GM04503 (cell line): ENCODE results near the gene CTDP1.

Experiments
- DNase-seq: peaks from one replicate; pipeline ENCODE4 v3.0.0-alpha.2; 2012; ENCODE audit warnings: low read depth

Gene CTDP1

DNA sequence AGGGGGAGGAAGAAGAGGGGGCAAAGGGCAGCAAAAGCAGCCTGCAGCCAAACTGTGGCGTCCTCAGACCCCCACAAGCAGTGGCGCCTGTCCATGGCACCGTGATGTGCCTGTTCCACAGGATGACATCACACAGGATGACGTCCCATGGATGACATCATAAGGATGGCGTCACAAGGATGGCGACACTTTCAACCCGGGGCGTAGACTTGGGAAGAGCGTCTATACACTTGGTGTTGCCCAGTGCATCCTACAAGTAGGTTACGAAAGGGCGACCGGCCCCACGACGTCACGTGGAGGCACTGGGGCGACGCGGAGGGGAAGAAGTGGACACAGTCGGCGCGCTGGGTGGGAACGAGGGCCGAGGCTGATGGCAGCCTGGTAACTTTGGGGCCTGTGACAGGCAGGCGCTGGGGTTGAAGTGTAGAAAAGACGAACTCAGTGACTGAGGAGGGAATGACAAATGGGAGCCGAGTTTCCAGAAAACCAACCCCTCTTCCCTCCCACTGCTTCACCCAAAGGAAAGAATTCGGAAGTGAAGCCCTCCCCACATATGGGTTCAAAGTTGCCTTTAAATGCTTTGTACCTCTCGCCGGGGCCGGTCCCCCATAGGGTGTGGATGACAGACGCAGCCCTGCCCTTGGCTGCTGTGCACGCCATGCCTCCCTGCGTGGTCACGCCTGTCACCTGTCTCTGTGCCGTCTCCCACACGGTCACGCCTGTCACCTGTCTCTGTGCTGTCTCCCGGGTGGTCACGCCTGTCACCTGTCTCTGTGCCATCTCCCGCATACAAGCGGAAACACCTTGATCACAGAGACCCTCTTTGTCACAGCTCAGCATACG is 104.7 kb downstream of the CTDP1 start:
- no peak for DNase-seq

- no peak for DNase-seq
Observed at GRCh38 chr18:79784965-79785770, 105.6 kb downstream of the CTDP1 start.

- DNase-seq = no peak
Observed at GRCh38 chr18:79785831-79786230, 106.2 kb downstream of the CTDP1 start.

DNA sequence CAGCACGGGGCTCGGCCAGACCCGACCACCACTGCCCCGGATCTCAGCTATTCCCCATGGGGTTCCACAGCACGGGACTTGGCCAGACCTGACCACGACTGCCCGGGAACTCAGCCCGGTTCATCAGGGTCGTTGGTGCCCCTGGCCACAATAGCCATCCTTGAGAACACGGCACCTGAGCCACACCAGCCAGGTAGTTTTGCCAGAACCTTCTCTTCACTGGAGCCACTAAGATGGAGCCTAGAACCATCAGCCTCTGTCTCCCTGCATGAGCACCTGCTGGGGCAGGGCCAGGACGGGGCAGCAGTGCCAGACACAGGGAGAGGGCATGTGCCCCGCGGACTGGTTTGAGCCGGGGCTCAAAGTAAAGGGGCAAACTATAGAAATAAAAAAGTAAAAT is 106.7 kb downstream of the CTDP1 start:
- DNase-seq = no peak

DNA sequence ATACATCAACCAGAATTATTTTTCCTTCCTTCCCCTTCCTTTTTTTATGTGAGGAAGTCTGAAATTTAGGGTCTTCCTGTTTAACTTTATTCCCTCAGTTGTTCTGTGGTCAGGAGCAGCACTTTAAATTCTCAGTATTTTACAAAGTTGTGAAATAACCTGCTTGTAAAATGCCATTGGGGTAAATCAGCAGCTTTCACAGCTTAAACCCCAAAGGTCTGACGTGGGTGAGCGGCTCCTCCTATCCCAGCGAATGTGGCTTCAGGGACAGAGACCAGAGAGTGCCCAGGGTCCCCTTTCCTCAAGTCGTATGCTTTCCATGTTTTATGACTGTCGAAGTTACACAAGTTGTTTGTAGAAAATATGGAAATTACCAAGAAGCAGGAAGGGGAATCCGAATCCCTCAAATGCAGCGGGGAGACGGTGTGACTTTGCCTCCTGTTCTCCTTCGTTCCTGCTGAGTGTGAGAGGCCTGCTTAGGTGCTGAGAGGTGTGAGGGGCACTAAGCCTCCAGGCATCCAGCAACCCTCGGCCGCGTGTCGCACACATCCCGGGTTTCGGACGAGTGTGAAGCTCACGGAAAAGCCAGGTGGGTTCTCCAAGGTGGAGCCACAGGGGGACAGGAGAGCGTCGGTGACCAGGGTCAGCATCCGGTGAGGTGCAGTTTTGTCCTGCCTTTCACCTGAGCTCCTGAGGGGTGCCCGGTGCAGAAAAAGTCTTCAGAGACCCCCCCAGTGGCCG is 107.4 kb downstream of the CTDP1 start:
- DNase-seq = no peak

GRCh38 chr18:79787527-79787864 is 107.9 kb downstream of the CTDP1 start:
- DNase-seq = no peak

DNA sequence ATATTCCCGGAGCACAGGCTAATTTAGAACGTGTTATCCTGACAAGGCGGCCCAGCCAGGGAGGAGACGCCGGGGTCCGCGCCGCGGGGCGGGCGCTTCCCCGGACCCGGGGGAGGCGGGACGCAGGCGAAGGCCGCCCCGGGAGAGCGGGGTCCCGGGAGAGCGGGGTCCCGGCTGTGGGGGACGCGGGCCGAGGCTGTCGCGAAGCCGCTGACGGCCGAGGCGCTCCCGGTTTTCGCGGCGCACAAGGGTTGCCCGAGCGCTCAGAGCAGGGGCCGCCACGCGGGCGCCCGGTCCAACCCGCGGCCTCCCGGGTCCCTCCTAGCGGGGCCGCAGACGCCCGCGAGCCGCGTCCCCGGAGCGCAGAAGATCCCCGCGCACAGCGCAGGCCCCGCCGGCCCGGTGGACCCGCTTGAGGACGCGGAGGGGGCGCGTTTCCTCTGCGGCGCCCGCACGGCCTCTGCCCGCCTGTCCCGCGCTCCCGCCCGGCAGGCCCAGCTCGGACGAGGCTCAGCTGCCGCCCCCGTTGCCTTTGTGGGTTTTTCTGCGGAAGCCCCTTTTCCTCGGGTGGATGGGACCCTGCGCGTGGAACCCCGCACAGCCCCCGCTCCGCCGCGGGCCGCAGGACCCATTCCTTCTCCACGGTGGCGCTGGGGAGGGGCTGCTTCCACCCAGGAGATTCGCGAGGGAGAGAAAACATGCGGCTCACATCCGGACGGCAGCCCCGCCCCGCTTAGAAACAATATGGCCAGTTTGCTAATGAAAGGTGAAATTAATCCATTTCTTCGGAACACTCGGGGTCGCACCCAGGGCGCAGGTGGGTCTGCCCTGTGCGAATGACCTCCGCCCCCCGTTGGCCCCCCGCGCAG is 108.5 kb downstream of the CTDP1 start:
- no peak for DNase-seq

DNA sequence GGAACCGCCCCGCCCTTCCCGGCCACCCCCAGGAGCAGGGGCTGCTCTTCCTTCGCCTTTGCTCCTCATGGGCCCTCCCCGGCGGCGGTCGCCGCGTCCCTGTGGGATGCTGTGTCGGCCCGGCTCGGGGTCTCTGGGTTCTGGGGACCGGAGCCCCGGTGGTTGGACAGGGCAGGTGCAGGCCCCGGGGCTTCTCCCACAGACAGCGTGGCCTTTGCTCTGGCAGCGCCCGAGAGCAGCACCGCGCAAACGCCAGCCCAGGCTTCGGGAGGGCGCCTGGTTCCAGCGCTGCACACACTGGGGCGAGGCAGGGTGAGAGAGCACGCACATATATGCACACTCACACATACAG is 109.1 kb downstream of the CTDP1 start:
- no peak for DNase-seq

- no peak for DNase-seq
Observed at GRCh38 chr18:79789091-79789891, 109.7 kb downstream of the CTDP1 start.

DNA sequence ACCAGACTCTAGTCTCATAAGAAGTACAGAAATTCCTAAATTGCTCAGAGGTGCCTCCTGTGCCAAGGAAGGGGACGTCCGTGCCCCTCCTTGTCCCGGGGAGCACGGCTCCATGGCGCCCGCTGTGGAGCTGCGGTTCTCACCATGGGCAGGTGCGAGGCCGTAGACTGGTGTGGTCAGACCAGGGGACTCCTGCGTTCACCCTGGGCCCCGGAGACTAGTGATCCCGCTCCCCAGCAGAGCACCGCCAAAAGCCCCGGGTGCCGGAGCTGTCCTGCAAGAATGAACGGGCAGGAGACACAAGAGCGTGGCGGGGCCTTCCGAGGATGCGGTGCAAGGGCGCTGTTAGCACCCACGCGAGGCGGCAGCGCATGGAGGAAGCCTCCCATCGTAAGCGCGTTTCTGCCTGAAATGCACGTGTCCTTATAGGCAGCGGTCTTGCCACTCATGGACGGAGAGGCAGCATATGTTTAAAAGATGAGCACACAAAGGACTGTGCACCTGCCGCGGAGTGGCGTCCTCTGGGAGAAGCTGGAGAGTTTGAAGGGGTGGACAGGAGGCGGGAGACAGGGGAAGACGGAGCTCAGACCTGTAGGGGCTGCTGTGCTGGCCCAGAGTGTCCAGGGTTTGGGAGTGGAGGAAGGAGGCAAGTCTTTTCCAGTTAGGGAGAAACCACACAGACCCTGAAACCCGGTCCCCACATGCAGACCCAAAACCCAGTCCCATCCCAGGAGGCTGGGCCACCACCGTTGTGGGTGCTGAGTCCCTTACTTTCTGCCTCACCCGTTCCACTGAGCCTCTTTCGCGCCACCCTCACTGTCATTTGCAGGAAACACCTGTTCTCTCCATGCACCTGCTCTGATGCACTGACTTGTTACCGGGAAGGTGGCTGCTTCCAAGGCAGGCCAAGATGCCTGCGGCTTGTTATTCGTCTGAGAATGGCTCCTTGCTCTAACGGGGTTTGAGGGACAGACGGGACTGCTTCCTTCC is 110.6 kb downstream of the CTDP1 start:
- DNase-seq = no peak

- DNase-seq = peak; percentile 94
Observed at GRCh38 chr18:79790996-79791972, 111.7 kb downstream of the CTDP1 start.

DNA sequence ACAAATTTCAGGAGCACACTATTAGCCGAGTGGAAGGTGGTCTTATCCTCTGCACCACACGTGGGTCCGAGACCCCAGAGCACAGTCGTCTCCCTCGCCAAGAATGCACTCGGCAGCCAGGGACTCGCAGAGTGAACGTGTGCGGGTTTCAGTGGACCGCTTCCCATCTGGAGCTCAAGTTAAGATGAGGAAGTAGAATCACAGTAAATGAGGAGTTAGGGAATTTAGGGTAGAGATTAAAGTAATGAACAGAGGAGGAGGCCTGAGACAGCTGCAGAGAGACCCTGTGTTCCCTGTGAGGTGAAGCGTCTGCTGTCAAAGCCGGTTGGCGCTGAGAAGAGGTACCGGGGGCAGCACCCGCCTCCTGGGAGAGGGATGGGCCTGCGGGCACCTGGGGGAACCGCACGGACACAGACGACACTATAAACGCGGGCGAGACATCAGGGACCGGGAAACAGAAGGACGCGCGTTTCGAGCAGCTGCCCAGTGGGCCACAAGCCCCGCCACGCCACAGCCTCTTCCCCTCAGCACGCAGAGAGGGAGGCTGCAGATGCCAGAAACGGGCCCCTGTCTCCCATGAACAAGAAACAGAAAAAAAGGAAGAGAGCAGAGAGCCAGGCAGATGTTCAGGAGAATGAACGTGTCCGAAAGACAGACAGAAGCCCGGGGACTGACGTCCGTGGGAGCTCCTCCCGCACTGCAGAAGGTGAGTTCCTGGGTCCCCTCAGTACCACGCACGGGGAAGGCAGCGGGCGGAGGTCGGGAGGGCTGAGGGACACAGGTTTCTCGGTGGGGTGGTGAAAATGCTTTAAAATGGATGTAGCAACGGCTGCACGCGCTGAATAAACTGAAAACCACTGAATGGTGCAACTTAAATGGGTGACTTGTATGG is 112.7 kb downstream of the CTDP1 start:
- no peak for DNase-seq

DNA sequence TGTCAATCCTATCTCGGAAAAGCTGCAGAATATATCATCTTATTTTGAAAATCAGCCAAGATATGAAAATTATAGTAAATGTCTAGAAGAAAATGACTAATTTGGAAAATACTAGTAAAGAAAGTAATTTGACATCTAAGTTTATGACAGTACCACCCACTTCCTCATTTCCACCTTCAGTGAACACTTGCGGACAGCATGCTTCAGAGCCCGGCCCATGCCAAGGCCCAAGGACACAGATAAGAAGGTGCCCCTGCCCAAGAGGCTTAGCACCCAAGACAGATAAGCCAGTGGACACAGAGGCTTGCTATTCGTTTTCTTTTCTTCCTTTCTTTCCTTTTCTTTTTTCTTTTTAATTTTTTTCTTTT is 113.4 kb downstream of the CTDP1 start:
- no peak for DNase-seq

DNA sequence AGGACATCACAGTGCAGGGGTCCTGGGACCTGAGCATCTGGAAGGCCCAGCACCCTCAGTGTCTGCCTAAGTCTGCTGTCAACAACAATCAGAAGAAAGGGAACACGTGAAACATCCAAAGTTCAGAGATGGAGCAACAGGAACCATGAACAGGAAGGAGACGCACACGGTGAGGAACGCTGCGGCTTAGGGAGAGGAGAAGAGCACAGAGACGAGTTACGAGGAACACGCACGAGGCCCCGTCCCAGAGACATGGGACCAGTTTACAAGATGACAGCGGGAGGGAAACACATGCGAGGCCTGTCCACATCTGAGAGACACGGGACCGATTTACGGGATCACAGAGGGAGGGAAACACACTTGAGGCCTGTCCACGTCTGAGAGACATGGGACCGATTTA is 115.2 kb downstream of the CTDP1 start:
- no peak for DNase-seq

DNA sequence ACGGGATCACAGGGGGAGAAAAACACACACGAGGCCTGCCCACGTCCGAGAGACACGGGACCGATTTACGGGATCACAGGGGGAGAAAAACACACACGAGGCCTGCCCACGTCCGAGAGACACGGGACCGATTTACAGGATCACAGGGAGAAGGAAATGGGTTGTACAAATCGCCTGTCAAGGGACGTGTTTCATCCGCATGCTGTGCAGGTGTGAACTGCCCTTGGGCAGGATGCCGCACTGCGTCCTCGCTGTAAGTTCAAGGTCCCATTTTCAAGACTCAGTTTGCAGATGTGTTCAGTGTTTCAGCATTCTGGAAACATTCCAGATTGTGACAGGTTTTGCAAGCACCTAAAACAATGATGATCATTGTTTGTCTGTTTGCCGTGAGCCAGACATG is 115.8 kb downstream of the CTDP1 start:
- DNase-seq = no peak

GRCh38 chr18:79796016-79796415 is 116.4 kb downstream of the CTDP1 start:
- no peak for DNase-seq

DNA sequence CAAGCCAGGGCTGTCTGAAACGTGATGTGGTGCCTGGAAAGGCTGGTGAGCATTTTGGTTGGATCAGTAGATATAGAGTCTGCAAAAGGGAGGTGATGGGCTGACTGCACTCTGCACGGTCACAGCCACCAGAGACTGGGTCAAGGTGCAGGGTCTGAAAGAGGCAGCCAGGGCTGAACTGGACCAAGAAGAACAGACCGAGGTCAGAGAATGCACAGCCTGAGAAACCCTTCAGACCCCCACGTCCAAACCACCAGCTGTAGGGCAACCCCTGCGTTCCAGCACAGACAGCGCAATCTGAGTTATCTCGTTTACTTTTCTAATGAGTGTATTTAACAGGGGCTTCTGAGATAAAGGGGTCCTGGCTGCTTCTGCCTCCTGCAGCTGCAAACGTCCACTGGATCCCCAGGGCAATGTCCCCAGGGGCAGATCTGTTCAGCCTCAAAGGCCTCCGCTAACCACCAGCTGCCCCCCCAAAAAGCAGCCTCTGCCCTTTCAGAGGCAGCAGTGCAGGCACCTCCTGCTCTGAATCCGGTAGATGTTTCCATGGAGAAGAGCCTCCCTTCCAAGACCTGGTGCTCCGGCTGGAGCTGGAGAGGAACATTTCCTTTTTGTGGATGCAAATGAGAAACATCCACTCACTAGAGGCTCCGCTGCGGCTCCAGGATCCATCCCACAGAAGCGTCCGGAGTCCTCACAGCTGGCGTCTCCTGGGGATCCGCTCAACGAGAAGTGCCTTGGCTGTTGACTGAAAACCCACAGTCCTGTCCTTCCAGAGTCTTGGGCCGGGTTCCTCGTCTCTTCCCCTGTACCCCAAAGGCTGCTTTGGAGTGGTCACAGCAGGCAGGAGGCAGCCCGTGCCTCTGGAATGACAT is 117.2 kb downstream of the CTDP1 start:
- no peak for DNase-seq
